ENCODE results near the gene CALD1. TPM values are rescaled to one million over a fixed set of nuclear protein-coding genes. Genes with fewer than 3 reads are reported as not detected.
A peak's percentile ranks its signal among the peaks of the same experiment; 100 is the strongest.

CALD1 gene
- total RNA-seq, 3 donors from 2014 or later = 40.3 to 1,241 (median 134) TPM

DNA sequence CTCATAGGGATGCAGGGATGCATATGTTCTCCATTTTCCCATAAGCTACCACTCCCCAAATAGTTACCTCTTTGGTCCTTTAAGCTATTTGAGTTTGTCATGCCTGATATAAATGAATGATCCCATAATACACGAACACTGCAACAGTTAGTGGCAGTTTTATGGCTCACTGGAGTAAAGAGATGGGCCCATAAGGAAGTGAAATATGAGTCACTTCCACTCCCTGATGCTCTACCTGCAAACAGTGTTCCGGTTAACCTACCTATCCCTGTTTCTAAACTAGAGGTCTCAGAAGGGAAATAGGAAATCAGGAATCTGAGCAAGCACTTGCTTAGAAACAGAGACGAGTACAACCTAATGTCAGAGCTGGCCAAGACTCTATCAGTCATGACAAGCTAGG is 71.7 kb downstream of the CALD1 start:
- no peak overlapping the region for H3K4me3 ChIP-seq
- ATAC-seq (peak; percentile 96), DNase-seq (no peak)
- H3K4me1 ChIP-seq (ENCODE audit: low read depth) = no peaks in the 10 kb centered on the region
- TF ChIP-seq, protein P1, sequence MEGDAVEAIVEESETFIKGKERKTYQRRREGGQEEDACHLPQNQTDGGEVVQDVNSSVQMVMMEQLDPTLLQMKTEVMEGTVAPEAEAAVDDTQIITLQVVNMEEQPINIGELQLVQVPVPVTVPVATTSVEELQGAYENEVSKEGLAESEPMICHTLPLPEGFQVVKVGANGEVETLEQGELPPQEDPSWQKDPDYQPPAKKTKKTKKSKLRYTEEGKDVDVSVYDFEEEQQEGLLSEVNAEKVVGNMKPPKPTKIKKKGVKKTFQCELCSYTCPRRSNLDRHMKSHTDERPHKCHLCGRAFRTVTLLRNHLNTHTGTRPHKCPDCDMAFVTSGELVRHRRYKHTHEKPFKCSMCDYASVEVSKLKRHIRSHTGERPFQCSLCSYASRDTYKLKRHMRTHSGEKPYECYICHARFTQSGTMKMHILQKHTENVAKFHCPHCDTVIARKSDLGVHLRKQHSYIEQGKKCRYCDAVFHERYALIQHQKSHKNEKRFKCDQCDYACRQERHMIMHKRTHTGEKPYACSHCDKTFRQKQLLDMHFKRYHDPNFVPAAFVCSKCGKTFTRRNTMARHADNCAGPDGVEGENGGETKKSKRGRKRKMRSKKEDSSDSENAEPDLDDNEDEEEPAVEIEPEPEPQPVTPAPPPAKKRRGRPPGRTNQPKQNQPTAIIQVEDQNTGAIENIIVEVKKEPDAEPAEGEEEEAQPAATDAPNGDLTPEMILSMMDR (IDR thresholded peaks at IDR 0.05) = no peak
- intact Hi-C loops (cut with DNase I, micrococcal nuclease) = no loop called here
- H3K36me3 ChIP-seq (ENCODE audit: low read depth) = no peaks in the 10 kb centered on the region
- H3K9me3 ChIP-seq = no peaks in the 10 kb centered on the region

DNA sequence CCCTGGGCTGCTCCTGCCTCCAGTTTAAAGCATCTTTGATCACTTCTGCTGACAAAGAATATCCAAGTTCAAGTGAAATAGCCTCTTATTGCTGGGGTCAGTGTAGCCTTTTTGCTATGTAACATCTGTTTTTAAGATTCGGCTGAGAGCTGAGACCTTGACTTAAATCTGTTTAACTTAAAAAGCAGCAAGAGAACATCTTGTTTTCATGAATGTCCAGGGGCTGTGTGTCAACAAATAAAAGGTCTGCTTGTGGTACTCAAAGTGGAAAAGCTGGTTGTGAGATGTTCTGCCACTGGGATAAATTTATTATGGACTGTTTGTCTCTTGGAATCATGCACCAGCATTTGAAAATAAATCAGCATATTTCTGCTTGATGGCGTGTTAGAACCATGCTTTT is 73.2 kb downstream of the CALD1 start:
- ATAC-seq = no peak
- Histone ChIP-seq H3K36me3 (ENCODE audit: low read depth) (no peaks in the 10 kb centered on the region), H3K4me1 (ENCODE audit: low read depth) (no peaks in the 10 kb centered on the region), H3K9me3 (no peaks in the 10 kb centered on the region), H3K4me3 (no peak overlapping the region)
- TF ChIP-seq, protein P1 (IDR thresholded peaks at IDR 0.05) = no peak
- no peak for DNase-seq
- intact Hi-C loops (cut with DNase I, micrococcal nuclease) = no loop called here

DNA sequence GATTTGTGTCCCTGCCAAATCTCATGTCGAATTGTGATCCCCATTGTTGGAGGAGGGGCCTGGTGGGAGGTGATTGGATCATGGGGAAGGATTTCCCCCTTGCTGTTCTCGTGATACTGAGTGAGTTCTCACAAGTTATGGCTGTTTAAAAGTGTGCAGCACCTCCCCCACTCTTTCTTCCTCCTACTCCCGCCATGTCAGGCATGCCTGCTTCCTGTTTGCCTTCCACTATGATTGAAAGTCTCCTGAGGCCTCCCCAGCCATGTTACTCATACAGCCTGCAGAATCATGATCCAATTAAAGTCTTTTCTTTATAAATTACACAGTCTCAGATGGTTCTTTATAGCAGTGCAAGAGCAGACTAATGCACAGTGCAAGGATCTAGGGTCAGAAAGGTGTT is 75.4 kb downstream of the CALD1 start:
- H3K4me1 ChIP-seq (ENCODE audit: low read depth) = no peaks in the 10 kb centered on the region
- no peaks in the 10 kb centered on the region for H3K36me3 ChIP-seq (ENCODE audit: low read depth)
- TF ChIP-seq, protein P1 (IDR thresholded peaks at IDR 0.05) = no peak
- ATAC-seq (no peak), DNase-seq (no peak)
- no peaks in the 10 kb centered on the region for H3K9me3 ChIP-seq
- no peak overlapping the region for H3K4me3 ChIP-seq
- intact Hi-C loops (cut with DNase I, micrococcal nuclease) = no loop called here

DNA sequence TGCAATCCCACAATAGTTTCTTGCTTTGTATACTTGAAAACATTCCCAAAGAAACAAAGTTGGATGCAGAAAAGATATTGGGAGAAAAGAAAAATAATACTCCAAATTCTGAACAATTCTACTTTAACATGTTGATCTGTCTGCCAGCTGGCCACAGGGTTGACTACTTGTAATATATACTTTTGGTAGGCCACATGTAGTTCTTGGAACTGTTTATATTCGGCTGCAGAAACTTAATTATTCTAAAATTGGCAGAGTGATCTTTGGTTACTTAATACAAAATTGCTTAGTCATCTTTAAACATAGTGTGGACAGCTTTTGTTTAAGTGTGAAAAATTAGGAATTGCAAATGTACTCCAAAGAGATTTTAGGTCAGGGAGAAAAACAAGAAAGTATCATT is 76.0 kb downstream of the CALD1 start:
- no peaks in the 10 kb centered on the region for H3K9me3 ChIP-seq
- ATAC-seq (no peak), DNase-seq (no peak)
- TF ChIP-seq, protein P1 (IDR thresholded peaks at IDR 0.05) = no peak
- H3K36me3 ChIP-seq (ENCODE audit: low read depth) = no peaks in the 10 kb centered on the region
- intact Hi-C loops (cut with DNase I, micrococcal nuclease) = no loop called here
- H3K4me1 ChIP-seq (ENCODE audit: low read depth) = no peaks in the 10 kb centered on the region
- no peak overlapping the region for H3K4me3 ChIP-seq

DNA sequence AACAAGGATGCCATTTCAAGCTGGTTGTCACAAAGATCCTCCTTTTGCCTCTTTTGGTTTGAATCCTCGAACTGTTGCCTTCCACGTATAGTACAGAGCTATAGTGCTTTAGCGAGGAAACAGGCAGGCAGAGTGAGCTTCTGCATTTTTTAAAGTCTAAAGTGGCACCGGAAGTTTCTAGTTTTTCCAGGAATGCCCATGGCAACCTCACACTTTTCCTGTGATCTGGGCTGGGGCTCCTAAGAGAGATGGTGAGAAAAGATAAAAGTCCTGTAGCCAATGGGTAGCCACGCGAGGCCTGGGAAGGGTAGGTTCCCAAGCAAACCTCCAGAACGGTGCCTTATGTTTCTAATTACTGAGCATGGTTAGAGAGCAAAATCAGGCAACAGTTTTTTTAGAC is 76.7 kb downstream of the CALD1 start:
- DNase-seq (no peak), ATAC-seq (no peak)
- intact Hi-C loops (cut with DNase I, micrococcal nuclease) = no loop called here
- TF ChIP-seq, protein P1 (IDR thresholded peaks at IDR 0.05) = no peak
- no peak overlapping the region for H3K4me3 ChIP-seq
- H3K9me3 ChIP-seq = no peaks in the 10 kb centered on the region
- H3K4me1 ChIP-seq (ENCODE audit: low read depth) = no peaks in the 10 kb centered on the region
- H3K36me3 ChIP-seq (ENCODE audit: low read depth) = no peaks in the 10 kb centered on the region

DNA sequence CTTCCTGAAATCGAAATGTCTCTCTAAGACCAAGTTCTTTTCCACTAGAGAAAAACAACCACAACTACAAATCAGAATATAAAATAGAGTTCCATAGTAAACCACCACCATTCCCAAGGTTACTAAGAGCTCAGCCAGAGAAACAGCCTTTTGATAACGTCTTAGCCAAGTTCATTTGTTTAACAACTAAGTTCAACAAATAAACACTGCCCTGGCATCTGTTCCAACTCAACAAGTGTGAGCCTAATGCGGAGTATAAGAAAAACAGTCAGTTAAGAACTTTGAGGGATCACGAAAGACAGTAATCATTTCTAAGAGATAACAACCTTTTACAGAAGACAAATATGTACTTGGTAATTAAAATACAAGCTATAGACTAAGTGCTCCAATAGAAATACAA is 77.3 kb downstream of the CALD1 start:
- ATAC-seq (no peak), DNase-seq (no peak)
- Histone ChIP-seq H3K4me1 (ENCODE audit: low read depth) (no peaks in the 10 kb centered on the region), H3K9me3 (no peaks in the 10 kb centered on the region), H3K36me3 (ENCODE audit: low read depth) (no peaks in the 10 kb centered on the region), H3K4me3 (no peak overlapping the region)
- TF ChIP-seq, protein P1 (IDR thresholded peaks at IDR 0.05) = no peak
- intact Hi-C loops (cut with DNase I, micrococcal nuclease) = no loop called here
